PC-3 (cell line): ENCODE data around the gene RAB4A. TPM values are rescaled to one million over a fixed set of nuclear protein-coding genes. Genes with fewer than 3 reads are reported as not detected.

Experiments
- ATAC-seq: fragments of 200-7000 bp; cut with Tn5 transposase; 2 replicates; pipeline ENCODE4 v1.9.1; 2020; ENCODE audit warnings: mild to moderate bottlenecking, moderate library complexity
- BruUV-seq: library from RNA; stranded (reverse); fragments of 400-500 nt; replicated peaks from 2 replicates; lab custom pipeline; 2021; lab: Mats Ljungman, UMichigan
- CTCF ChIA-PET: fragments of 300-600 bp; sonication (Branson Sonifier 250); formaldehyde crosslinking; loops from one replicate; lab custom pipeline; 2022; ENCODE audit warnings: antibody characterized with exemption; lab: Charles Lee
- POLR2A ChIA-PET: fragments of 300-600 bp; sonication (Branson Sonifier 250); formaldehyde crosslinking; loops from one replicate; lab custom pipeline; 2022; ENCODE audit warnings: antibody characterized with exemption; ENCODE audit not compliant: unreplicated experiment; lab: Charles Lee
- DNase-seq: peaks from one replicate; pipeline ENCODE4 v3.0.0-alpha.2; 2015
- H2AFZ ChIP-seq: fragments of 300-600 bp; sonication (generic); 2 replicates; pipeline ENCODE4 v1.6.0; 2016; ENCODE audit warnings: antibody characterized with exemption, low read length
- H3F3A ChIP-seq: fragments of 300-600 bp; sonication (generic); one replicate; pipeline ENCODE4 v1.6.0; 2017; ENCODE audit warnings: antibody characterized with exemption, low read length, control low read depth, mild to moderate bottlenecking; ENCODE audit not compliant: unreplicated experiment
- H3K27ac ChIP-seq: fragments of 300-600 bp; sonication (generic); 2 replicates; pipeline ENCODE4 v1.5.1; 2016; ENCODE audit warnings: mild to moderate bottlenecking, low read length
- H3K27me3 ChIP-seq: fragments of 300-600 bp; sonication (generic); 2 replicates; pipeline ENCODE4 v1.6.1; 2016; ENCODE audit warnings: low read length, mixed read lengths
- H3K36me3 ChIP-seq: fragments of 300-600 bp; sonication (generic); 2 replicates; pipeline ENCODE4 v1.6.1; 2016; ENCODE audit warnings: low read depth, mixed run types, low read length, mixed read lengths
- H3K4me1 ChIP-seq: fragments of 300-600 bp; sonication (generic); 2 replicates; pipeline ENCODE4 v1.5.1; 2016; ENCODE audit warnings: low read length; ENCODE audit not compliant: insufficient read depth
- H3K4me2 ChIP-seq: fragments of 300-600 bp; sonication (generic); 2 replicates; pipeline ENCODE4 v1.6.0; 2016; ENCODE audit warnings: low read length
- H3K4me3 ChIP-seq: fragments of 300-600 bp; sonication (generic); 2 replicates; pipeline ENCODE4 v1.5.1; 2016; ENCODE audit warnings: mild to moderate bottlenecking, low read length, mixed read lengths
- H3K79me2 ChIP-seq: fragments of 300-600 bp; sonication (generic); 2 replicates; pipeline ENCODE4 v1.6.1; 2017; ENCODE audit warnings: low read length, mixed read lengths
- H3K9ac ChIP-seq: fragments of 300-600 bp; sonication (generic); 2 replicates; pipeline ENCODE4 v1.6.0; 2016; ENCODE audit warnings: mild to moderate bottlenecking, low read length
- H3K9me2 ChIP-seq: fragments of 300-600 bp; sonication (generic); replicated peaks from 2 replicates; pipeline ENCODE4 v1.6.1; 2016; ENCODE audit warnings: mixed run types, low read length, mixed read lengths
- H3K9me3 ChIP-seq: fragments of 300-600 bp; sonication (generic); 2 replicates; pipeline ENCODE4 v1.6.1; 2016; ENCODE audit warnings: low read length, mixed read lengths
- H4K20me1 ChIP-seq: fragments of 300-600 bp; sonication (generic); 2 replicates; pipeline ENCODE4 v1.6.1; 2016; ENCODE audit warnings: low read length, mixed read lengths
- CTCF ChIP-seq: fragments of 300-600 bp; sonication (generic); conservative IDR thresholded peaks from 2 replicates; pipeline ENCODE4 v1.5.1; 2017; ENCODE audit warnings: antibody characterized with exemption, low read depth, mild to moderate bottlenecking, low read length
- EZH2 ChIP-seq: fragments of 300-600 bp; sonication (generic); IDR thresholded peaks from one replicate; pipeline ENCODE4 v1.6.1; 2017; ENCODE audit warnings: antibody characterized with exemption, mild to moderate bottlenecking, low read length; ENCODE audit not compliant: unreplicated experiment
- EZH2phosphoT487 ChIP-seq: fragments of 300-600 bp; sonication (generic); IDR thresholded peaks from 2 replicates; pipeline ENCODE4 v1.6.1; 2018; ENCODE audit warnings: mild to moderate bottlenecking, antibody characterized with exemption, low read length, borderline replicate concordance
- intact Hi-C: fragments of 100-400 bp; cut with micrococcal nuclease; formaldehyde crosslinking; loops from 2 replicates; pipeline ENCODE4 v1.9.0; 2023
- total RNA-seq: library from RNA; depleted of rRNA; stranded (reverse); fragments of >200 nt; gene quantifications from 2 replicates; pipeline ENCODE4 v1.2.3, GENCODE V29; 2014

The RAB4A gene
- total RNA-seq, 1 experiment from 2014 or later = 67.0 TPM

- no peaks in the 10 kb centered on the region for H3K27me3 ChIP-seq
- H3K36me3 ChIP-seq = no peaks in the 10 kb centered on the region
- POLR2A ChIA-PET = no interaction called here
- H3K27ac ChIP-seq = no peak overlapping the region
- H3K9me3 ChIP-seq = 0 out of 2 replicates have a peak, but pooled peaks cover 9% of the 10 kb centered on the region
- TF ChIP-seq EZH2 (no peak), EZH2phosphoT487 (no peak), CTCF (no peak)
- intact Hi-C loops = no loop called here
- H3K4me2 ChIP-seq = no peak overlapping the region
- ATAC-seq (no peak), DNase-seq (no peak)
- no peaks in the 10 kb centered on the region for H3K79me2 ChIP-seq
- no peaks in the 10 kb centered on the region for H3F3A ChIP-seq
- H3K4me3 ChIP-seq = no peak overlapping the region
- no peaks in the 10 kb centered on the region for H4K20me1 ChIP-seq
- H3K4me1 ChIP-seq = no peaks in the 10 kb centered on the region
- CTCF ChIA-PET = no interaction called here
- no TSS peak for BruUV-seq
- no peak overlapping the region for H3K9ac ChIP-seq
- no peak overlapping the region for H2AFZ ChIP-seq
- H3K9me2 ChIP-seq = no peaks in the 10 kb centered on the region
Observed at GRCh38 chr1:229243638-229244037, 27.3 kb upstream of the RAB4A start.

DNA sequence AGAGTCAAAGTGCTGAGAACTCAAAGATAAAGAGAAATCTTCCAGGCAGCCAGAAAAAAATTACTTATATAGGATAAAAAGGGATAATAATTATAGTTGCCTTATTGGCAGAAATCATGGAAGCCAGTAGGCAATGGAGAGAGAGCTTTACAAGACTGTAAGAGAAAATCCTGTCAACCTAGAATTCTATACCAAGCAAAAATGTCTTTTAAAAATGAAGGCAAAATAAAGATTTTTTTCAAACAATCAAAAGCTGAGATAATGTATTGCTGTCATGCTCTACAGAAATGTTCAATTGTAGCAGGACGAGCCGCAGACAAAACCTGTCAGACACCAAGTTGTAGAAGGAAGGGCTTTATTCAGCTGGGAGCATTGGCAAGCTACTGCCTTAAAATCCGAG, 26.8 kb upstream of the RAB4A start:
- Histone ChIP-seq H3K27me3 (no peaks in the 10 kb centered on the region), H3K9ac (no peak overlapping the region), H3K4me2 (no peak overlapping the region), H4K20me1 (no peaks in the 10 kb centered on the region), H3K9me2 (no peaks in the 10 kb centered on the region), H3K9me3 (0 out of 2 replicates have a peak, but pooled peaks cover 9% of the 10 kb centered on the region), H3K4me1 (no peaks in the 10 kb centered on the region), H3K27ac (no peak overlapping the region), H3F3A (no peaks in the 10 kb centered on the region), H3K79me2 (no peaks in the 10 kb centered on the region), H3K4me3 (no peak overlapping the region), H3K36me3 (no peaks in the 10 kb centered on the region), H2AFZ (no peak overlapping the region)
- no TSS peak for BruUV-seq
- ChIA-PET CTCF (no interaction called here), POLR2A (no interaction called here)
- TF ChIP-seq EZH2 = no peak
- TF ChIP-seq CTCF = no peak
- no peak for TF ChIP-seq EZH2phosphoT487
- intact Hi-C loops = no loop called here
- no peak for ATAC-seq
- DNase-seq = no peak

GRCh38 chr1:229247871-229248270, 23.0 kb upstream of the RAB4A start:
- no peak for DNase-seq
- no peaks in the 10 kb centered on the region for H3K36me3 ChIP-seq
- ATAC-seq = no peak
- no peak overlapping the region for H2AFZ ChIP-seq
- no peaks in the 10 kb centered on the region for H3K27me3 ChIP-seq
- TF ChIP-seq EZH2 = no peak
- no peak for TF ChIP-seq CTCF
- no peak for TF ChIP-seq EZH2phosphoT487
- ChIA-PET CTCF (no interaction called here), POLR2A (no interaction called here)
- H3F3A ChIP-seq = no peaks in the 10 kb centered on the region
- H3K9me3 ChIP-seq = 0 out of 2 replicates have a peak, but pooled peaks cover 9% of the 10 kb centered on the region
- H3K4me1 ChIP-seq = no peaks in the 10 kb centered on the region
- H3K4me2 ChIP-seq = no peak overlapping the region
- BruUV-seq = no TSS peak
- no peaks in the 10 kb centered on the region for H3K9me2 ChIP-seq
- no peak overlapping the region for H3K4me3 ChIP-seq
- no peak overlapping the region for H3K9ac ChIP-seq
- no peaks in the 10 kb centered on the region for H3K79me2 ChIP-seq
- intact Hi-C loops = no loop called here
- H3K27ac ChIP-seq = no peak overlapping the region
- no peaks in the 10 kb centered on the region for H4K20me1 ChIP-seq
